Posterior vena cava (tissue), 2 donors: ENCODE data around the gene SLC12A3. TPM values are rescaled to one million over a fixed set of nuclear protein-coding genes. Genes with fewer than 3 reads are reported as not detected.
"Not testable (repeated sequence)": the region's sequence is repeated elsewhere in the genome, so short reads cannot be mapped to it uniquely, and the experiment has no call there.

ENCODE experiments used
- DNase-seq: peaks from one replicate; pipeline ENCODE4 v3.0.0-alpha.2; 2020; ENCODE audit warnings: low spot score
- intact Hi-C, 2 donors: fragments of 100-400 bp; cut with DNase I; formaldehyde crosslinking; loops; one replicate each; pipeline versions ENCODE4 v1.14.1 to v1.14.2; 2022 to 2023
- total RNA-seq, 2 donors: library from RNA; stranded (reverse); fragmentation: NEBNext Ultra II Directional; extraction: Animal tissue kit (Norgen Biotek cat#: 25700); gene quantifications; one replicate each; pipeline ENCODE4 v1.2.1, GENCODE V29; 2021
- donor health status: DM: yes; HTN: yes; CAD: no.
- donor health status: DM: yes; HTN: yes; CAD: no.

Gene SLC12A3
- total RNA-seq, 2 donors from 2014 or later = not detected

DNA sequence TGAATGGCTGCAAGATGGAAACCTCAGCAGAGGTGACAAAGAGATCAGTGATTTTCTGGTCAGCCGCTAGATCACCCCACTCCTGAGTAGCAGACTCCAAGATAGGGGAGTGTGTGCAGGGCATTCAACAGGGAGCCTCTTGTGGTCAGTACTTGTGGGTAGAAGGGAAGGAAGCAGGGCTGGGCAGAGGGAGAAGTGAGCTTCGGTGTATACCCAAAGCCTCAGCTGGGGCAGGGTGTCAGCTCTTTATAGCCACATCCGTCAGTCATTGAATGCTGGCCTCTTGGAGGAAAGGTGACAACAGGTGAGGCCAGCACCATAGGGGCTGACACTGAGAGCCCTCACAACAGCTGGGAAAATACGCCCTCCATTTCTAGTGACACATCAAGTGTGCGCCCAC is 2.2 kb upstream of the SLC12A3 start:
- DNase-seq = no peak
- intact Hi-C loops = loop anchor here in 1 of 2 donors (10.0 kb wide), 1 partner anchor 92 kb away; no protein-coding TSS in a partner anchor

DNA sequence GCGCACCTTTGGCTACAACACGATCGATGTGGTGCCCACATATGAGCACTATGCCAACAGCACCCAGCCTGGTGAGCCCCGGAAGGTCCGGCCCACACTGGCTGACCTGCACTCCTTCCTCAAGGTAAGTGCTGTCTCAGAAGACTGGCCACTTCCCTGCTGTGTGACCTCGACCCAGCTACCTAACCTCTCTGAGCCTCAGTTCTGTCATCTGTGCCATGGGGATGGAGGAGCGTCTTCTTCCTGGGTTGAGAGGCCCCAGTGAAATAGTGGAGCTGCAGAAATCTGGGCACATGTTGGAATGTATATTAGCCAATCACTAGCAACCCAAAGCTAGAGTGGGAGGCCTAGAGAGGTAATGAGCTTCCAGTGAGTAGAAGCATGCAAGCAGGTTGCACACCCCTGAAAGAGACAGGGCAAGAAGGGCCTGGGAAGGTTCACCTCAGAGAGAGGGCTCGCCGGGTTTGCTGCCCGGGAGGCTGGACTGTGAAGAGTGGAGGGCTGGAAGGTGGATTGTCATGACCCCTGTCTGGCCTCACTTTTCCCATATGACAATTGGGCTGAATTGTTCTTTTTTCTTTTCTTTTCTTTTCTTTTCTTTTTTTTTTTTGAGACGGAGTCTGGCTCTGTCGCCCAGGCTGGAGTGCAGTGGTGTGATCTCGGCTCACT is 521 bp downstream of the SLC12A3 start:
- DNase-seq = no peak
- intact Hi-C loops = loop anchor here in 1 of 2 donors (5.0 to 10.0 kb wide), 2 partner anchors 89 to 182 kb away; no protein-coding TSS in a partner anchor

- intact Hi-C loops = loop anchor here in 1 of 2 donors (5.0 to 10.0 kb wide), 2 partner anchors 88 to 180 kb away; no protein-coding TSS in a partner anchor
- no peak for DNase-seq
Observed at GRCh38 chr16:56866955-56867830, 2.2 kb downstream of the SLC12A3 start.

DNA sequence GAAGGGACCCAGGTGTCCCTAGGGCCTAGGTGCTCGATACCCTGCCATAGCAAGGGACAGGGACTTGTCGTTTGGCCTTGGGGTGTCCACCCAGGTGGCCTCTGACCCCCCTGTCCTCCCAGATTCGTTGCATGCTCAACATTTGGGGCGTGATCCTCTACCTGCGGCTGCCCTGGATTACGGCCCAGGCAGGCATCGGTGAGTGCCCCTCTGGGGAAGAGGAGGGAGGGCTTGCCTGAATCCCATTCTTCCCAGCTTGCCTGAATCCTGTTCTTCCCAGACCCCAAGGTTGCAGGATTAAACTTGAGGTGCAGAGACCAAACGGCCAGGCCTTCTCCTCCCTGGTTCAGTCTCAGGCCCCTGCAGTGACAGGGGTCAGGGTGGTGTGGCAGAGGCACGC is 3.2 kb downstream of the SLC12A3 start:
- DNase-seq = no peak
- intact Hi-C loops = loop anchor here in 1 of 2 donors (5.0 to 10.0 kb wide), 2 partner anchors 87 to 179 kb away; no protein-coding TSS in a partner anchor

DNA sequence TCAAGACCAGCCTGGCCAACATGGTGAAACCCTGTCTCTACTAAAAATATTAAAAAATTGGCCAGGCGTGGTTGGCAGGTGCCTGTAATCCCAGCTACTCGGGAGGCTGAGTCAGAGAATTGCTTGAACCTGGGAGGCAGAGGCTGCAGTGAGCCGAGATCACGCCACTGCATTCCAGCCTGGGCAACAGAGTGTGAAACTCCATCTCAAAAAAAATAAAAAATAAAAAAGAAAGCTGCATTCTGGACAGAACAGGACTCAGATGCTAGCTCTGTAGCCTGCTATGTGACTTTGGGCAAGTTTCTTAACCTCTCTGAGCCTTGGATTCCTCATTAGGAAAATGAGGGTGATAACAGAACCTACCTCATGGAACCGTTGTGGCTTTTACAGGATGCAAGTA is 3.8 kb downstream of the SLC12A3 start:
- intact Hi-C loops = loop anchor here in 1 of 2 donors (5.0 to 10.0 kb wide), 2 partner anchors 86 to 179 kb away; no protein-coding TSS in a partner anchor

DNA sequence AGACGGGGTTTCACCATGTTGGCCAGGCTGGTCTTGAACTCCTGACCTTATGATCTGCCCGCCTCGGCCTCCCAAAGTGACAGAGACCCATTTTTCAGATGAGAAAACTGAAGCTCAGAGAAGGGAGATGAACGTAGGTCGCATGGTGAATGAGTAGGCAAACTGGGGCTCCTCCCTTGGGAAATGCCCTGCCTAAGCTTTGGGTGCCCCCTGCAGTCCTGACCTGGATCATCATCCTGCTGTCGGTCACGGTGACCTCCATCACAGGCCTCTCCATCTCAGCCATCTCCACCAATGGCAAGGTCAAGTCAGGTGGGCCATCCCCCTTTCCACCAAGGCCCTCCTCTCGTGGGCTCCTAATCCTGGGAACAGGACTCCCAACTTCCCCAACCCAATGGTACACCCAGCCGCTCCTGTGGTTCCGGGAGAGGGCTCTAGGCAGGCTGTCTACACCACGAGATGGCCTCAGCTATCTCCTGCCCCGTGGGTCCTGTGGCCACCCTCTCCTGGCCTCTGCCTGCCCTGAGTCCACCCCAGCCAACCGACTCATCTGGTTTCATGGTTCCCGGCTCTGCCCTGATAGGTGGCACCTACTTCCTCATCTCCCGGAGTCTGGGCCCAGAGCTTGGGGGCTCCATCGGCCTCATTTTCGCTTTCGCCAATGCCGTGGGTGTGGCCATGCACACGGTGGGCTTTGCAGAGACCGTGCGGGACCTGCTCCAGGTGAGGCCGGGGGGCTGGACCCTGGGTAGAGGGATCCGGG is 4.7 kb downstream of the SLC12A3 start:
- intact Hi-C loops = loop anchor here (5.0 to 10.0 kb wide), 2 partner anchors 85 to 178 kb away; no protein-coding TSS in a partner anchor

More for the DNA sequence above, 3.8 kb downstream of the SLC12A3 start:
- DNase-seq = not testable (repeated sequence)

GRCh38 chr16:56870276-56870888 is 5.4 kb downstream of the SLC12A3 start:
- no peak for DNase-seq
- intact Hi-C loops = loop anchor here in 1 of 2 donors (10.0 kb wide), 1 partner anchor 84 kb away; no protein-coding TSS in a partner anchor

More for the DNA sequence above, 4.7 kb downstream of the SLC12A3 start:
- DNase-seq = no peak

DNA sequence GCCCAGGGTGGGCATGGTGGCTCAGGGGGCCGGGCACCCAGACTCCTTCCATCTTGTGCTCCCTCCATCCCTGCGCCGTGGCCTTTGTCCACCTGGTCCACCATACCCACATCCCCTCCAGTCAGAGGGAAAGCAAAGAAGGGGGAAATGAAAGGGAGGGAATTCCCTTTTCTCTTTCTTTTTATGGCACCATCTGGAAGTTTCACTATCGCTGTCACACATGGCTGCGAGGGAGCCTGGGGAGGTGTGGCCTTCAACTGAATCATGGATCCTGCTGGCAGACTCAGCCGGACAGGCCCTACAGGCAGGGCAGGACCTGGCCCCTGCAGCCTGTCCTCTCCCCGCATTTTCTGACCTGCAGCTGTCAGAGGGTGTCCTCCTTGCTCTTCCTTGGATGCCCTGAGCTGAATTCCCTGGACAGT is 6.2 kb downstream of the SLC12A3 start:
- no peak for DNase-seq
- intact Hi-C loops = loop anchor here in 1 of 2 donors (10.0 kb wide), 1 partner anchor 84 kb away; no protein-coding TSS in a partner anchor

GRCh38 chr16:56872863-56873391 is 7.9 kb downstream of the SLC12A3 start:
- intact Hi-C loops = loop anchor here in 1 of 2 donors (10.0 kb wide), 1 partner anchor 82 kb away; no protein-coding TSS in a partner anchor
- DNase-seq = no peak

- intact Hi-C loops = loop anchor here in 1 of 2 donors (10.0 kb wide), 1 partner anchor 80 kb away; no protein-coding TSS in a partner anchor
- DNase-seq = no peak
Observed at GRCh38 chr16:56874800-56875199, 9.8 kb downstream of the SLC12A3 start.

DNA sequence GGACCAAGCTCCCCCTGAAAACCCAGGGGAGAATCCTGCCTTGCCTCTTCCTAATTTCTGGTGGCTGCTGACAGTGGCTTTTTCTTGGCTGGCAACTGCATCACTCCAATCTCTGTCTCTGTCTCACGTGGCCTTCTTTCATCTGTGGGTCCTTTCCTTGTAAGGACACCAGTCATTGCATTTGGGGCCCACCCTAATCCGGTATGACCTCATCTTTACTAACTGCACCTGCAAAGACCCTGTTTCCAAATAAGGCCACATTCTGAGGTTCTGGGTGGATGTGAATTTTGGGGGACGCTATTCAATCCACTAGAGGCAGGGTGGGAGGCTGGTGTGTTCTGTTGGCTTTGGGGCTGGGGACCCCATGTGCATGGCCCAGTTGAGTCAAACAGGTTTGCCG is 11.0 kb downstream of the SLC12A3 start:
- intact Hi-C loops = loop anchor here in 1 of 2 donors (10.0 kb wide), 1 partner anchor 79 kb away; no protein-coding TSS in a partner anchor
- no peak for DNase-seq

GRCh38 chr16:56877486-56878182 is 12.6 kb downstream of the SLC12A3 start:
- DNase-seq = no peak
- intact Hi-C loops = loop anchor here in 1 of 2 donors (10.0 kb wide), 1 partner anchor 77 kb away; no protein-coding TSS in a partner anchor

DNA sequence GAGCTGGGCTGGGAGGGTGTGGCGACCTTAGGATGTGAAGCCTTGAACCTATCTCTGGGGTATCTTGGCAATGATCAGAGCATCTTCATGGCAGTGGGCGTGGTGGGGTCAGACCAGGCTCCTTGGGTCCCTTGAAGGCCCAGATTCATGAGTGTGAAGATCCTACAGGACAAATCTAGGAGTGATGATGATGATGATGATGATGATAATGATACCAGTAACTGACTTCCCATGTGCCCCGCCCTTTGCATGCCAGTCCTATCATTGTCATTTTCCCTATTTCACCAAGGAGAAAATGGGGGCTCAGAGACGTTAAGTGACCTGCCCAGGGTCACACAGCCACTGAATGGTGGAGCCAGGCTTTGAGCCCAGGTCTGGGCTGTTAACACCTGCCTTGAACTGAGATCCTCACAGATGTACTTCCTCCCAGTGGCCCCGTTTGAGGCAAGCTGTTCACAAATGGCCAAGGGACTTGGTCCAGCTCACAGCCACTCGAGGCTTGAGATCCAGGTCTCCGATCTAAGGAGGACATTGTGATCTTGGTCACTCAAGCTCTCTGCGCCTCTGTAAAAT is 13.4 kb downstream of the SLC12A3 start:
- intact Hi-C loops = loop anchor here in 1 of 2 donors (10.0 kb wide), 1 partner anchor 76 kb away; no protein-coding TSS in a partner anchor
- DNase-seq = no peak

GRCh38 chr16:56879276-56879675 is 14.3 kb downstream of the SLC12A3 start:
- no peak for DNase-seq
- intact Hi-C loops = loop anchor here in 1 of 2 donors (10.0 kb wide), 1 partner anchor 76 kb away; no protein-coding TSS in a partner anchor

- intact Hi-C loops = no loop called here
- DNase-seq = no peak
Observed at GRCh38 chr16:56880176-56880575, 15.2 kb downstream of the SLC12A3 start.

DNA sequence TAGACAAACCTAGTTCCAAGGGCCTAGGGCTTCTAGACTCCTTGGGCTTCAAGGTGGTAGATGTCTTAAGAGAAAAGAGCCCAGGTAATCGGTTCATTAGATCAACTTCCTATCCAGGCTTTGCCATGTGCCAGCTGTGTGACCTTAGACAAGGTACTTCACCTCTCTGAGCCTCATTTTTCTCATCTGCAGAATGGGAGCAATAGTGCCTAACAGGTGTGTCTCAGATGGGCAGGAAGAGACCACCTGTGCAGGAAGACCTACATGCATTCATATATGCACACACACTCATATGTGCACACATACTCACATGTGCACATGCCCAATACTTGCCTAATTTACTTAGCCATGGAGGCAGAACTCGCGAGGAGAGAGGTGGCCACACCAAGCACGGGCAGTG is 15.7 kb downstream of the SLC12A3 start:
- intact Hi-C loops = no loop called here
- DNase-seq = no peak
